Subcutaneous adipose tissue (tissue), 4 donors: Measurements from ENCODE around the gene ZNF487. TPM values are rescaled to one million over a fixed set of nuclear protein-coding genes. Genes with fewer than 3 reads are reported as not detected.

Experiments
- total RNA-seq, 4 donors: library from RNA; depleted of rRNA; stranded (reverse); fragments of >200 nt; gene quantifications; one replicate each; pipeline ENCODE4 v1.1.0, GENCODE V29; 2016
- TF ChIP-seq, protein P1 (sequence below): fragments of 450-650 bp; IDR thresholded peaks from one replicate; pipeline ENCODE4 v1.5.1; 2016; ENCODE audit warnings: low read depth, mild to moderate bottlenecking, control low read depth, antibody characterized with exemption, moderate library complexity

ZNF487 gene
- total RNA-seq, 4 donors from 2014 or later = 3.9 to 10.9 (median 7.9) TPM

GRCh38 chr10:43453266-43453831 is 16.4 kb downstream of the ZNF487 start:
- TF ChIP-seq, protein P1, sequence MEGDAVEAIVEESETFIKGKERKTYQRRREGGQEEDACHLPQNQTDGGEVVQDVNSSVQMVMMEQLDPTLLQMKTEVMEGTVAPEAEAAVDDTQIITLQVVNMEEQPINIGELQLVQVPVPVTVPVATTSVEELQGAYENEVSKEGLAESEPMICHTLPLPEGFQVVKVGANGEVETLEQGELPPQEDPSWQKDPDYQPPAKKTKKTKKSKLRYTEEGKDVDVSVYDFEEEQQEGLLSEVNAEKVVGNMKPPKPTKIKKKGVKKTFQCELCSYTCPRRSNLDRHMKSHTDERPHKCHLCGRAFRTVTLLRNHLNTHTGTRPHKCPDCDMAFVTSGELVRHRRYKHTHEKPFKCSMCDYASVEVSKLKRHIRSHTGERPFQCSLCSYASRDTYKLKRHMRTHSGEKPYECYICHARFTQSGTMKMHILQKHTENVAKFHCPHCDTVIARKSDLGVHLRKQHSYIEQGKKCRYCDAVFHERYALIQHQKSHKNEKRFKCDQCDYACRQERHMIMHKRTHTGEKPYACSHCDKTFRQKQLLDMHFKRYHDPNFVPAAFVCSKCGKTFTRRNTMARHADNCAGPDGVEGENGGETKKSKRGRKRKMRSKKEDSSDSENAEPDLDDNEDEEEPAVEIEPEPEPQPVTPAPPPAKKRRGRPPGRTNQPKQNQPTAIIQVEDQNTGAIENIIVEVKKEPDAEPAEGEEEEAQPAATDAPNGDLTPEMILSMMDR = no peak

DNA sequence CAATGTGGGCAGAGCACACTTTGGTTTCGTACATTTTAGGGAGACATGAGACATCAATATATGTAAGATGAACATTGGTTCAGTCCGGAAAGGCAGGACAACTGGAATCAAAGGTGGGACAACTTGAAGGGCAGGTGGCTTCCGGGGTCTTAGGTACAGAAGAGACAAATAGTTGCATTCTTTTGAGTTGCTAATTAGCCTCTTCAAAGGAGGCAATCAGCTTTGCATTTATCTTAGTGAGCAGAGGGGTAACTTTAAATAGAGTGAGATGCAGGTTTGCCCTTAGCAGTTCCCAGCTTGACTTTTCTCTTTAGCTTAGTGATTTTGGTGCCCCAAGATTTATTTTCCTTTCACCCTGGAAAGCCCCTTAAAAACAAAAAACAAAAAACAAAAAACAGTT is 21.3 kb downstream of the ZNF487 start:
- TF ChIP-seq, protein P1 = no peak

DNA sequence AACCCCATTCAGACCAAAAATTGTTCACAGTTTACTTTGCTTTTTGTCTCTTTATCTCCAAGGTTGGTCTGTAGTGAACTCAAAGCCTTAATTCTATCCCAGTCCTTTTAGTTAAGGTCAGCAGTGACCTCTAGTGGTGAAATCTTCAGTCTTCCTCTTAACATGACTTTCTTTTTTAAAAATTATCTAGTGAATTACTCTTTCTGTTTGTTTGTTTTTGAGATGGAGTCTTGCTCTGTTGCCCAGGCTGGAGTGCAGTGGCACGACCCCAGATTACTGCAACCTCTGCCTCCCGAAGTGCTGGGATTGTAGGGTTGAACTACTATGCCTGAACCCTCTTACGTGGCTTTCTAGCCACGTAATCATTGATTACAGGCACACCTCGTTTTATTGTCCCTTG is 25.0 kb downstream of the ZNF487 start:
- TF ChIP-seq, protein P1 = no peak

DNA sequence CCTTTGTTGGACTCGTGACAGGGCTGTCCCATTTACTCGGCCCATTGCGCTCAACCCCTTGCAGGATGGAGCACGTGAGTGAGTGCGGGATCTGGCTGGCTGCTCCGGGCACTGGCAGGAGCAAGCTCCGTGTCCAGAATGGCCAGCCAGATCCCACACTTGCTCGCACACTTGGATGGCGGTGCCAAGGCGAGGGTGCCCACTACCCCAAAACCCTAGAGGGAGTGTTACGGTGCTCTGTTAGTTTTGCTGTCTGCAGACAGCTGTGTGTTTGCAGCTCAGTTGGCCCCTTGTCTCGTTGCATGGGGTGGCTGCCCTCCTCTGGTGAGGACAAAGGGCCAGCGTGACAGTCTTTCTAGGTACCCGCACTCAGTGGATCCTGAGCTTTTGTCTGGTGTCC is 34.2 kb downstream of the ZNF487 start:
- TF ChIP-seq, protein P1 = no peak

GRCh38 chr10:43471935-43472720 is 35.2 kb downstream of the ZNF487 start:
- TF ChIP-seq, protein P1 = no peak

- TF ChIP-seq, protein P1 = no peak
These were observed 42.4 kb downstream of the ZNF487 start for GRCh38 chr10:43479275-43479674.

- TF ChIP-seq, protein P1 = no peak
These were observed 45.6 kb downstream of the ZNF487 start for GRCh38 chr10:43482319-43483078.
